Ishikawa (cell line): ENCODE data around the gene WDR72.

Experiments
- CEBPB ChIP-seq: IDR thresholded peaks from 2 replicates; pipeline ENCODE4 v1.6.1; 2012
- CREB1 ChIP-seq: IDR thresholded peaks from 2 replicates; pipeline ENCODE4 v1.6.1; 2012; ENCODE audit warnings: low read depth
- EGR1 ChIP-seq: IDR thresholded peaks from 2 replicates; pipeline ENCODE4 v1.6.1; 2012
- EP300 ChIP-seq: IDR thresholded peaks from 2 replicates; pipeline ENCODE4 v1.6.1; 2012; ENCODE audit warnings: borderline replicate concordance
- FOXM1 ChIP-seq: IDR thresholded peaks from 2 replicates; pipeline ENCODE4 v1.6.1; 2012; ENCODE audit warnings: low read depth, borderline replicate concordance
- MAX ChIP-seq: IDR thresholded peaks from 2 replicates; pipeline ENCODE4 v1.6.1; 2012
- NFIC ChIP-seq: IDR thresholded peaks from 2 replicates; pipeline ENCODE4 v1.6.1; 2012
- RAD21 ChIP-seq: IDR thresholded peaks from 2 replicates; pipeline ENCODE4 v1.6.1; 2012; ENCODE audit warnings: low read depth
- REST ChIP-seq: IDR thresholded peaks from 2 replicates; pipeline ENCODE4 v1.6.1; 2012; ENCODE audit warnings: low read depth, mild to moderate bottlenecking
- TAF1 ChIP-seq: IDR thresholded peaks from 2 replicates; pipeline ENCODE4 v1.6.1; 2012; ENCODE audit warnings: low read depth, mild to moderate bottlenecking
- TCF12 ChIP-seq: IDR thresholded peaks from 2 replicates; pipeline ENCODE4 v1.6.1; 2012; ENCODE audit warnings: low read depth
- TEAD4 ChIP-seq: IDR thresholded peaks from 2 replicates; pipeline ENCODE4 v1.6.1; 2012
- USF1 ChIP-seq: IDR thresholded peaks from 2 replicates; pipeline ENCODE4 v1.6.1; 2012
- YY1 ChIP-seq: IDR thresholded peaks from 2 replicates; pipeline ENCODE4 v1.6.1; 2012; ENCODE audit warnings: low read depth
- ZBTB7A ChIP-seq: IDR thresholded peaks from 2 replicates; pipeline ENCODE4 v1.6.1; 2012; ENCODE audit warnings: low read depth

The WDR72 gene

GRCh38 chr15:53693729-53694475 is 65.6 kb downstream of the WDR72 start:
- TF ChIP-seq MAX (no peak), TCF12 (no peak), TEAD4 (no peak), TAF1 (no peak), REST (no peak), ZBTB7A (no peak), NFIC (no peak), EGR1 (no peak)

- TF ChIP-seq TCF12 (no peak), RAD21 (no peak), REST (no peak), MAX (no peak), EP300 (no peak), CREB1 (no peak), USF1 (no peak), EGR1 (no peak), NFIC (no peak), YY1 (no peak), ZBTB7A (no peak), CEBPB (no peak), FOXM1 (no peak), TAF1 (no peak), TEAD4 (no peak)
Observed at GRCh38 chr15:53681056-53681455, 78.4 kb downstream of the WDR72 start.

GRCh38 chr15:53675832-53676231 is 83.6 kb downstream of the WDR72 start:
- TF ChIP-seq REST = no peak
- no peak for TF ChIP-seq CREB1
- no peak for TF ChIP-seq TEAD4
- TF ChIP-seq YY1 = no peak
- no peak for TF ChIP-seq MAX
- no peak for TF ChIP-seq TCF12
- no peak for TF ChIP-seq CEBPB
- no peak for TF ChIP-seq EP300
- TF ChIP-seq USF1 = no peak
- TF ChIP-seq EGR1 = no peak
- TF ChIP-seq RAD21 = no peak
- TF ChIP-seq ZBTB7A = no peak
- TF ChIP-seq FOXM1 = no peak
- TF ChIP-seq NFIC = no peak

GRCh38 chr15:53671545-53671944 is 87.9 kb downstream of the WDR72 start:
- no peak for TF ChIP-seq RAD21
- TF ChIP-seq YY1 = no peak
- no peak for TF ChIP-seq USF1
- no peak for TF ChIP-seq CREB1
- TF ChIP-seq EGR1 = no peak
- no peak for TF ChIP-seq TEAD4
- TF ChIP-seq EP300 = no peak
- TF ChIP-seq ZBTB7A = no peak
- no peak for TF ChIP-seq TAF1
- TF ChIP-seq NFIC = no peak
- TF ChIP-seq REST = no peak
- TF ChIP-seq TCF12 = no peak
- no peak for TF ChIP-seq MAX
- no peak for TF ChIP-seq CEBPB
- no peak for TF ChIP-seq FOXM1
